Gastroesophageal sphincter (tissue), 3 donors: ENCODE data around the gene IRGC.

Experiments
- EP300 ChIP-seq: sonication (generic); formaldehyde crosslinking; IDR thresholded peaks from one replicate; pipeline ENCODE4 v1.6.1; 2017; ENCODE audit warnings: antibody characterized with exemption, mild to moderate bottlenecking
- POLR2AphosphoS5 ChIP-seq: sonication (generic); formaldehyde crosslinking; IDR thresholded peaks from one replicate; pipeline ENCODE4 v1.6.1; 2017; ENCODE audit warnings: antibody characterized with exemption
- TF ChIP-seq, protein P1 (sequence below), 4 experiments: fragments of 200-600 bp in 2 of 4; fragments of 450-650 bp in 2 of 4; sonication (generic) in 1 of 4; IDR thresholded peaks; one replicate each; pipeline ENCODE4 v1.5.1; 2017 to 2019; ENCODE audit warnings: antibody characterized with exemption in 4 of 4, mild to moderate bottlenecking in 2 of 4, moderate library complexity in 2 of 4

DNA sequence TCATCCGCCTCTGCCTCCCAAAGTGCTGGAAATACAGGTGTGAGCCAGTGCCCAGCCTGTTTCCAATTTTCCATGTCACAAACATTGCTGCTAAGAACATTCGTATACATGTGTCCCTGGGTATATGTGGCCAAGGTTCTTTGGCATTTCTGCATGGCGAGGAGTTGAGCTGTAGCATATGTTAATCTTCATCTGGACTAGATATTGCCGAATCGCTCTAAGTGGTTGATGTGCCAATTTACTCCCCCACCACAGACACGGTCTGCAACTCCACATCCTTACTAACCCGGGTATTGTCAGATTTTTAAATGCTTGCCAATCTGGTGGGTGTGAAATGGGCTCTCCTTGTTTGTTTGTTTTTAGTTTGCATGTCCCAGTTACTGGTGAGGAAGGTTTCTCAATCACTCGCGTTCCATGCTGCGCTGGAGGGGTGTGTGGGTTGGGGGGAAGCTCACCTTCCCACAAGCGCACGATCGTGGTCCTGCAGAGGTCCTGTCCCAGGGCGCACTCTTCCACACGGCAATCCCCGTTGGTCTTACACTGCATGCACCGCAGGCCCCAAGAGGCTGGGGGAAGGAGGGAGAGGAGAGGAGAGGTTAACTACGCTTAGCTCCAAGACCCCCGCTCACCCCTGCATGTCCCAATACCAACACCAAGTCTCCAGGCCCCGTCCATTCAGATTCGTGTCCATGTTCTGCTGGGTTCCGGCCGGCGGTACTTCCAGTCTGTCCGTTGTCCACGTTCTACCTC is 48.6 kb upstream of the IRGC start:
- TF ChIP-seq, protein P1, sequence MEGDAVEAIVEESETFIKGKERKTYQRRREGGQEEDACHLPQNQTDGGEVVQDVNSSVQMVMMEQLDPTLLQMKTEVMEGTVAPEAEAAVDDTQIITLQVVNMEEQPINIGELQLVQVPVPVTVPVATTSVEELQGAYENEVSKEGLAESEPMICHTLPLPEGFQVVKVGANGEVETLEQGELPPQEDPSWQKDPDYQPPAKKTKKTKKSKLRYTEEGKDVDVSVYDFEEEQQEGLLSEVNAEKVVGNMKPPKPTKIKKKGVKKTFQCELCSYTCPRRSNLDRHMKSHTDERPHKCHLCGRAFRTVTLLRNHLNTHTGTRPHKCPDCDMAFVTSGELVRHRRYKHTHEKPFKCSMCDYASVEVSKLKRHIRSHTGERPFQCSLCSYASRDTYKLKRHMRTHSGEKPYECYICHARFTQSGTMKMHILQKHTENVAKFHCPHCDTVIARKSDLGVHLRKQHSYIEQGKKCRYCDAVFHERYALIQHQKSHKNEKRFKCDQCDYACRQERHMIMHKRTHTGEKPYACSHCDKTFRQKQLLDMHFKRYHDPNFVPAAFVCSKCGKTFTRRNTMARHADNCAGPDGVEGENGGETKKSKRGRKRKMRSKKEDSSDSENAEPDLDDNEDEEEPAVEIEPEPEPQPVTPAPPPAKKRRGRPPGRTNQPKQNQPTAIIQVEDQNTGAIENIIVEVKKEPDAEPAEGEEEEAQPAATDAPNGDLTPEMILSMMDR (IDR thresholded peaks at IDR 0.05), result no peak
- TF ChIP-seq EP300 (no peak), POLR2AphosphoS5 (no peak)
